ENCODE data around the gene KCND3. TPM values are rescaled to one million over a fixed set of nuclear protein-coding genes. Genes with fewer than 3 reads are reported as not detected.

Gene KCND3
- total RNA-seq, 1 experiment from 2014 or later: not detected

- POLR2A ChIA-PET (ENCODE audit: unreplicated experiment): no interaction called here
- no peaks in the 10 kb centered on the region for H3F3A ChIP-seq (ENCODE audit: insufficient read depth, low read depth)
- H3K4me2 ChIP-seq: no peak overlapping the region
- no peak overlapping the region for H3K4me3 ChIP-seq
- intact Hi-C loops (cut with micrococcal nuclease; ENCODE audit: unreplicated experiment): no loop called here
- BruUV-seq (replicated peaks): no TSS peak
- CTCF ChIA-PET: interaction anchor here (0.8 kb wide), 1 partner anchor 245 kb away, joined by 3 read pairs; no protein-coding TSS in a partner anchor
- H4K20me1 ChIP-seq (ENCODE audit: insufficient read depth): 0 out of 2 replicates have a peak, but pooled peaks cover 4% of the 10 kb centered on the region
- no peaks in the 10 kb centered on the region for H3K36me3 ChIP-seq (ENCODE audit: low read depth)
- H3K9me3 ChIP-seq (ENCODE audit: insufficient read depth, low read depth): no peaks in the 10 kb centered on the region
- no peak overlapping the region for H2AFZ ChIP-seq
- H3K79me2 ChIP-seq (ENCODE audit: low read depth): no peaks in the 10 kb centered on the region
- H3K9me2 ChIP-seq (ENCODE audit: insufficient read depth): no peaks in the 10 kb centered on the region
- H3K27me3 ChIP-seq (ENCODE audit: insufficient read depth, low read depth): peaks cover 99% of the 10 kb centered on the region
- no peak overlapping the region for H3K27ac ChIP-seq
- H3K4me1 ChIP-seq (replicated peaks; ENCODE audit: insufficient read depth): no peaks in the 10 kb centered on the region
- no peak for DNase-seq
- TF ChIP-seq EZH2 (IDR thresholded peaks at IDR 0.05; ENCODE audit: low read depth) (no peak), CTCF (conservative IDR thresholded peaks at IDR 0.05) (no peak)
Observed at GRCh38 chr1:111814642-111815041, 174.8 kb downstream of the KCND3 start.

- no TSS peak for BruUV-seq (replicated peaks)
- H3K9me2 ChIP-seq (ENCODE audit: insufficient read depth): no peaks in the 10 kb centered on the region
- H2AFZ ChIP-seq: no peak overlapping the region
- 0 out of 2 replicates have a peak, but pooled peaks cover 4% of the 10 kb centered on the region for H4K20me1 ChIP-seq (ENCODE audit: insufficient read depth)
- H3F3A ChIP-seq (ENCODE audit: insufficient read depth, low read depth): no peaks in the 10 kb centered on the region
- POLR2A ChIA-PET (ENCODE audit: unreplicated experiment): no interaction called here
- no peak overlapping the region for H3K4me2 ChIP-seq
- no peaks in the 10 kb centered on the region for H3K36me3 ChIP-seq (ENCODE audit: low read depth)
- no peaks in the 10 kb centered on the region for H3K4me1 ChIP-seq (replicated peaks; ENCODE audit: insufficient read depth)
- no peaks in the 10 kb centered on the region for H3K79me2 ChIP-seq (ENCODE audit: low read depth)
- CTCF ChIA-PET: interaction anchor here (0.8 kb wide), 1 partner anchor 245 kb away, joined by 3 read pairs; no protein-coding TSS in a partner anchor
- DNase-seq: no peak
- H3K4me3 ChIP-seq: no peak overlapping the region
- H3K9me3 ChIP-seq (ENCODE audit: insufficient read depth, low read depth): no peaks in the 10 kb centered on the region
- H3K27me3 ChIP-seq (ENCODE audit: insufficient read depth, low read depth): peaks cover 99% of the 10 kb centered on the region
- TF ChIP-seq EZH2 (IDR thresholded peaks at IDR 0.05; ENCODE audit: low read depth) (no peak), CTCF (conservative IDR thresholded peaks at IDR 0.05) (no peak)
- intact Hi-C loops (cut with micrococcal nuclease; ENCODE audit: unreplicated experiment): no loop called here
- no peak overlapping the region for H3K27ac ChIP-seq
Observed at GRCh38 chr1:111814305-111814628, 175.2 kb downstream of the KCND3 start.

- TF ChIP-seq CTCF (conservative IDR thresholded peaks at IDR 0.05): no peak
- no peak for TF ChIP-seq EZH2 (IDR thresholded peaks at IDR 0.05; ENCODE audit: low read depth)
Observed at GRCh38 chr1:111813440-111814304, 175.8 kb downstream of the KCND3 start.

More at GRCh38 chr1:111813440-111814304, 175.8 kb downstream of the KCND3 start:
- no peaks in the 10 kb centered on the region for H3K79me2 ChIP-seq (ENCODE audit: low read depth)
- intact Hi-C loops (cut with micrococcal nuclease; ENCODE audit: unreplicated experiment): no loop called here
- DNase-seq: no peak
- no peaks in the 10 kb centered on the region for H3K36me3 ChIP-seq (ENCODE audit: low read depth)
- no peaks in the 10 kb centered on the region for H3K4me1 ChIP-seq (replicated peaks; ENCODE audit: insufficient read depth)
- 0 out of 2 replicates have a peak, but pooled peaks cover 4% of the 10 kb centered on the region for H4K20me1 ChIP-seq (ENCODE audit: insufficient read depth)
- no peaks in the 10 kb centered on the region for H3K9me3 ChIP-seq (ENCODE audit: insufficient read depth, low read depth)
- H3F3A ChIP-seq (ENCODE audit: insufficient read depth, low read depth): no peaks in the 10 kb centered on the region
- no peak overlapping the region for H3K27ac ChIP-seq
- ChIA-PET CTCF (no interaction called here), POLR2A (ENCODE audit: unreplicated experiment) (interaction anchor here (0.5 kb wide), 1 partner anchor 889 kb away, joined by 5 read pairs; no protein-coding TSS in a partner anchor)
- H3K4me2 ChIP-seq: no peak overlapping the region
- H2AFZ ChIP-seq: no peak overlapping the region
- BruUV-seq (replicated peaks): no TSS peak
- H3K27me3 ChIP-seq (ENCODE audit: insufficient read depth, low read depth): peaks cover 99% of the 10 kb centered on the region
- no peaks in the 10 kb centered on the region for H3K9me2 ChIP-seq (ENCODE audit: insufficient read depth)
- no peak overlapping the region for H3K4me3 ChIP-seq

Measured in PC-9 (cell line).